ENCODE results near the gene HOXB3. TPM values are rescaled to one million over a fixed set of nuclear protein-coding genes. Genes with fewer than 3 reads are reported as not detected.

HOXB3 gene
- total RNA-seq, 1 experiment from 2014 or later = 6.0 TPM

- TF ChIP-seq EZH2phosphoT487 (IDR thresholded peaks at IDR 0.05; ENCODE audit: borderline replicate concordance, low read length) (no peak), EZH2 (IDR thresholded peaks at IDR 0.05; ENCODE audit: low read length, unreplicated experiment) (no peak), CTCF (conservative IDR thresholded peaks at IDR 0.05; ENCODE audit: low read depth, low read length) (no peak)
- no TSS peak for BruUV-seq (replicated peaks)
Measured at GRCh38 chr17:48621410-48622392, 31.7 kb upstream of the HOXB3 start.

GRCh38 chr17:48620461-48621139 lies 30.6 kb upstream of the HOXB3 start:
- no peaks in the 10 kb centered on the region for H3K36me3 ChIP-seq (ENCODE audit: low read depth, low read length)
- no peaks in the 10 kb centered on the region for H3K79me2 ChIP-seq (ENCODE audit: low read length)
- DNase-seq (no peak), ATAC-seq (no peak)
- no peak overlapping the region for H2AFZ ChIP-seq (ENCODE audit: low read length)
- intact Hi-C loops (cut with micrococcal nuclease) = no loop called here
- H3F3A ChIP-seq (ENCODE audit: low read length, unreplicated experiment) = no peaks in the 10 kb centered on the region
- no peak overlapping the region for H3K27ac ChIP-seq (ENCODE audit: low read length)
- TF ChIP-seq CTCF (conservative IDR thresholded peaks at IDR 0.05; ENCODE audit: low read depth, low read length) = no peak
- TF ChIP-seq EZH2phosphoT487 (IDR thresholded peaks at IDR 0.05; ENCODE audit: borderline replicate concordance, low read length) = no peak
- TF ChIP-seq EZH2 (IDR thresholded peaks at IDR 0.05; ENCODE audit: low read length, unreplicated experiment) = no peak
- no peaks in the 10 kb centered on the region for H4K20me1 ChIP-seq (ENCODE audit: low read length)
- H3K27me3 ChIP-seq (ENCODE audit: low read length) = peaks cover 54% of the 10 kb centered on the region
- no peak overlapping the region for H3K4me2 ChIP-seq (ENCODE audit: low read length)
- no TSS peak for BruUV-seq (replicated peaks)
- H3K4me1 ChIP-seq (ENCODE audit: insufficient read depth, low read length) = peaks cover 32% of the 10 kb centered on the region
- CTCF ChIA-PET = interaction anchor here (0.5 kb wide), 1 partner anchor 108 kb away, joined by 6 read pairs; the partner anchor contains the start of gene HOXB13
- no peaks in the 10 kb centered on the region for H3K9me3 ChIP-seq (ENCODE audit: low read length)
- no peak overlapping the region for H3K4me3 ChIP-seq (ENCODE audit: low read length)
- POLR2A ChIA-PET (ENCODE audit: unreplicated experiment) = no interaction called here
- no peak overlapping the region for H3K9ac ChIP-seq (ENCODE audit: low read length)
- H3K9me2 ChIP-seq (replicated peaks; ENCODE audit: low read length) = no peaks in the 10 kb centered on the region

More at GRCh38 chr17:48621410-48622392, 31.7 kb upstream of the HOXB3 start:
- peaks cover 30% of the 10 kb centered on the region for H3K4me1 ChIP-seq (ENCODE audit: insufficient read depth, low read length)
- DNase-seq (no peak), ATAC-seq (no peak)
- H3K9me3 ChIP-seq (ENCODE audit: low read length) = no peaks in the 10 kb centered on the region
- POLR2A ChIA-PET (ENCODE audit: unreplicated experiment) = no interaction called here
- no peak overlapping the region for H3K27ac ChIP-seq (ENCODE audit: low read length)
- H4K20me1 ChIP-seq (ENCODE audit: low read length) = no peaks in the 10 kb centered on the region
- H3K4me3 ChIP-seq (ENCODE audit: low read length) = no peak overlapping the region
- no peak overlapping the region for H2AFZ ChIP-seq (ENCODE audit: low read length)
- H3K36me3 ChIP-seq (ENCODE audit: low read depth, low read length) = no peaks in the 10 kb centered on the region
- peaks cover 47% of the 10 kb centered on the region for H3K27me3 ChIP-seq (ENCODE audit: low read length)
- intact Hi-C loops (cut with micrococcal nuclease) = no loop called here
- no peak overlapping the region for H3K4me2 ChIP-seq (ENCODE audit: low read length)
- no peaks in the 10 kb centered on the region for H3F3A ChIP-seq (ENCODE audit: low read length, unreplicated experiment)
- no peak overlapping the region for H3K9ac ChIP-seq (ENCODE audit: low read length)
- H3K79me2 ChIP-seq (ENCODE audit: low read length) = no peaks in the 10 kb centered on the region
- CTCF ChIA-PET = no interaction called here
- H3K9me2 ChIP-seq (replicated peaks; ENCODE audit: low read length) = no peaks in the 10 kb centered on the region
